HG03108 (cell line): ENCODE data around the gene TBXAS1.
"Not testable (repeated sequence)": the region's sequence is repeated elsewhere in the genome, so short reads cannot be mapped to it uniquely, and the experiment has no call there.

Source experiments
- ATAC-seq: cut with Tn5 transposase; IDR thresholded peaks from one replicate; pipeline ENCODE4 v1.9.1; 2021; ENCODE audit warnings: moderate library complexity; ENCODE audit not compliant: unreplicated experiment

Gene TBXAS1

GRCh38 chr7:139913021-139913844, 84.2 kb downstream of the TBXAS1 start:
- no peak for ATAC-seq

- ATAC-seq = no peak
Observed at GRCh38 chr7:139913845-139914135, 84.7 kb downstream of the TBXAS1 start.

- no peak for ATAC-seq
Observed at GRCh38 chr7:139914306-139915267, 85.5 kb downstream of the TBXAS1 start.

GRCh38 chr7:139915268-139915863, 86.3 kb downstream of the TBXAS1 start:
- no peak for ATAC-seq

GRCh38 chr7:139915864-139916716, 87.0 kb downstream of the TBXAS1 start:
- ATAC-seq = peak; percentile 78

GRCh38 chr7:139916717-139917395, 87.8 kb downstream of the TBXAS1 start:
- peak; percentile 77 for ATAC-seq

GRCh38 chr7:139917851-139918250, 88.8 kb downstream of the TBXAS1 start:
- ATAC-seq = no peak

GRCh38 chr7:139918480-139918879, 89.4 kb downstream of the TBXAS1 start:
- ATAC-seq = no peak

- ATAC-seq = no peak
Observed at GRCh38 chr7:139923090-139923489, 94.0 kb downstream of the TBXAS1 start.

GRCh38 chr7:139924461-139924860, 95.4 kb downstream of the TBXAS1 start:
- no peak for ATAC-seq

GRCh38 chr7:139929221-139929620, 100.2 kb downstream of the TBXAS1 start:
- not testable (repeated sequence) for ATAC-seq

- ATAC-seq = no peak
Observed at GRCh38 chr7:139930286-139930965, 101.4 kb downstream of the TBXAS1 start.

GRCh38 chr7:139931190-139931934, 102.3 kb downstream of the TBXAS1 start:
- ATAC-seq = no peak

- no peak for ATAC-seq
Observed at GRCh38 chr7:139932531-139932930, 103.5 kb downstream of the TBXAS1 start.

- ATAC-seq = no peak
Observed at GRCh38 chr7:139936760-139937310, 107.8 kb downstream of the TBXAS1 start.

GRCh38 chr7:139937715-139938114, 108.7 kb downstream of the TBXAS1 start:
- no peak for ATAC-seq

GRCh38 chr7:139940866-139941265, 111.8 kb downstream of the TBXAS1 start:
- no peak for ATAC-seq

- ATAC-seq = no peak
Observed at GRCh38 chr7:139941421-139941820, 112.4 kb downstream of the TBXAS1 start.
